Lower lobe of right lung (tissue), 2 donors: ENCODE measurements around the gene RASL12. TPM values are rescaled to one million over a fixed set of nuclear protein-coding genes. Genes with fewer than 3 reads are reported as not detected.
A peak's percentile ranks its signal among the peaks of the same experiment; 100 is the strongest.
"Not testable (repeated sequence)": the region's sequence is repeated elsewhere in the genome, so short reads cannot be mapped to it uniquely, and the experiment has no call there.

Experiments
- ATAC-seq, 2 donors: fragments of 200-7000 bp; cut with Tn5 transposase; one replicate each; pipeline ENCODE4 v1.9.1; 2020 to 2022; ENCODE audit warnings: mild to moderate bottlenecking in 2 of 2, moderate library complexity in 2 of 2
- DNase-seq: peaks from one replicate; pipeline ENCODE4 v3.0.0-alpha.2; 2020
- H3K27ac ChIP-seq: fragments of 200-600 bp; one replicate; pipeline ENCODE4 v1.8.0; 2022
- H3K27me3 ChIP-seq: fragments of 200-600 bp; one replicate; pipeline ENCODE4 v1.8.0; 2022; ENCODE audit warnings: low read depth
- H3K36me3 ChIP-seq: fragments of 200-600 bp; one replicate; pipeline ENCODE4 v1.8.0; 2022; ENCODE audit warnings: mild to moderate bottlenecking
- H3K4me1 ChIP-seq: fragments of 200-600 bp; one replicate; pipeline ENCODE4 v1.8.0; 2022
- H3K4me3 ChIP-seq: fragments of 200-600 bp; one replicate; pipeline ENCODE4 v1.8.0; 2022; ENCODE audit warnings: mild to moderate bottlenecking
- H3K9me3 ChIP-seq: fragments of 200-600 bp; one replicate; pipeline ENCODE4 v1.8.0; 2022
- CTCF ChIP-seq: fragments of 200-600 bp; IDR thresholded peaks from one replicate; pipeline ENCODE4 v1.8.0; 2022; ENCODE audit warnings: antibody characterized with exemption, mild to moderate bottlenecking
- intact Hi-C: fragments of 100-400 bp; cut with DNase I; formaldehyde crosslinking; loops from one replicate; pipeline ENCODE4 v1.11.0; 2022
- total RNA-seq: library from RNA; stranded (reverse); fragmentation: NEBNext Ultra II Directional; extraction: Animal tissue kit (Norgen Biotek cat#: 25700); gene quantifications from one replicate; pipeline ENCODE4 v1.2.1, GENCODE V29; 2021
- donor health status: DM: no; HTN: yes; CAD: no; lungs with severe emphysema.

Gene RASL12
- total RNA-seq, 1 donor from 2014 or later: 21.5 TPM

DNA sequence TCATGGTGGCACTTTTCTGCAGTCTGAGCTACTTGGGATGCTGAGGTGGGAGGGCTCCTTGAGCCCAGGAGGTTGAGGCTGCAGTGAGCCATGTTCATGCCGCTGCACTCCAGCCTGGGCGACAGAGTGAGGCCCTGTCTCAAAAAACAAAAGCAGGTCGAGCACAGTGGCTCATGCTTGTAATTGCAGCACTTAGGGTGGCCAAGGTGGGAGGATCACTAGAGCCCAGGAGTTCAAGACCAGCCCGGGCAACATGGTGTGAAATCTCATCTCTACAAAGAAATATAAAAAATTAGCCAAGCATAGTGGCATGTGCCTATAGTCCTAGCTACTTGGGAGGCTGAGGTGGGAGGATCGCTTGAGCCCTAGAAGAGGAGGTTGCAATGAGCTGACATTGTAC is 37.2 kb upstream of the RASL12 start:
- peaks cover 30% of the 10 kb centered on the region for H3K36me3 ChIP-seq
- no peak for TF ChIP-seq CTCF
- intact Hi-C loops: no loop called here
- DNase-seq (no peak), ATAC-seq (no peak)
- H3K4me3 ChIP-seq: no peak overlapping the region
- no peak overlapping the region for H3K27ac ChIP-seq
- H3K4me1 ChIP-seq: no peaks in the 10 kb centered on the region
- no peaks in the 10 kb centered on the region for H3K9me3 ChIP-seq
- H3K27me3 ChIP-seq: no peaks in the 10 kb centered on the region

DNA sequence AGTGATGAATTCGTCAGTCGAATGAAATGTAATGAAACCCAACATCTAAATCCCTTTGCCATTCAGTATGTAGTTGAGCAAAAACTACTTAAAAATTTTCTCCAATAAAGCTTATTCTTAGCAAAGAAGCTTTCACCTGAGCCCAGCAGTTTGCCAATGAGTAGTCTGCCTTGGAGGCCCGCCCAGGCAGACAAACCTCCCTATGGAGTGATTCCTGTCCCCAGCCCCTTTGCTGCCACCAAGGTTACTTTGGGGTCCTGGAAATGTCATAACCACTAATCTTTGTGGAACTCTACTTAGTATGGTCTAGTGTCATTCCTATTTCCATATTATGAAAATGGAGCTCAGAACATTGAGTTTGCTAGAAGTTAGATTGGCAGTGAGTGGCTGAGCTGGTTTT is 35.1 kb upstream of the RASL12 start:
- no peak overlapping the region for H3K4me3 ChIP-seq
- H3K9me3 ChIP-seq: no peaks in the 10 kb centered on the region
- H3K4me1 ChIP-seq: no peaks in the 10 kb centered on the region
- ATAC-seq (no peak), DNase-seq (no peak)
- TF ChIP-seq CTCF: no peak
- no peak overlapping the region for H3K27ac ChIP-seq
- intact Hi-C loops: no loop called here
- peaks cover 51% of the 10 kb centered on the region for H3K36me3 ChIP-seq
- H3K27me3 ChIP-seq: no peaks in the 10 kb centered on the region

DNA sequence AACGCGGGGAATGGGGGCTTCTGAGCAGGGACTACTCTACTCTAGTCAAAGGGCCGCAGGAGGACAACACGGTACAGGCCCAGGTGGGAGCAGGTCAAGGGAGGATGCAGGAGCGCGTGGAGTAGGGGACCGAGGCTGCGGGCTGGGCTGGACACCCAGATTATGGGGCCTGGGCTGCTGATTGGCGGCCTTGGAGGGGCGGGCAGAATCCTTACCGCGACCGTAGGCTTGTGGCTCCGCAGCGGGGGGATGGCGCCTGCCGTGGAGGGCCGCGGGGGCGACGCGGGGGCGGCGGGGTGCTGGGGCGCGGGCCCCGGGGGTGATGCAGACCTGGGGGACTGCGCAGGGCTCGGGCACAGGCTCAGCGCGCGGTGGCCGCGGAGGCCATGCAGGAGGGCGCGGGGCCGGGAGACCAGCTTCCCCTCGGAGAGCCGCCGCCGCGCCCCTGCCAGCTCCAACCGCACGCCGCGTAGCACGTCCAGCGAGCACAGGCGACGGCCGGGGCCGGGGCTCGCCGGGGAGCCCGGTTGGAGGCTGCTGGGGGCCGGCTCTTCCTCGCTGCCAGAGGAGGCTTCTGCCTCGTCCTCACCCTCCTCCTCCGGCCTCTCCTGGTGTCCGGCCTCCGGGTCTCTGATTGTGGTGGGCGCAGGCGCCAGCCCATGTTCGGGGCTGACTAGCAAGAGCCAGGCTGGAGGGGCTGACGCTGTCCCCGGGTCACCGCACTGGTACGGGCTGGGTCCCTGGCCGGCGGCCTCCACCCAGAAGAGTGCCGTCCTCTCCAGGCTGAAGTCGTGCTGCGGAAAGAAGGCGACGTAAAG is 34.3 kb upstream of the RASL12 start:
- no peak overlapping the region for H3K27ac ChIP-seq
- intact Hi-C loops: no loop called here
- no peak for TF ChIP-seq CTCF

GRCh38 chr15:65101411-65101890 is 33.7 kb upstream of the RASL12 start:
- Histone ChIP-seq H3K9me3 (no peaks in the 10 kb centered on the region), H3K4me3 (no peak overlapping the region), H3K4me1 (no peaks in the 10 kb centered on the region), H3K36me3 (peaks cover 59% of the 10 kb centered on the region), H3K27ac (no peak overlapping the region), H3K27me3 (no peaks in the 10 kb centered on the region)
- DNase-seq: peak; percentile 76
- peak; percentile 83 to 86 for ATAC-seq
- peak; percentile 79 for TF ChIP-seq CTCF
- intact Hi-C loops: no loop called here

More for the DNA sequence above, 34.3 kb upstream of the RASL12 start:
- H3K36me3 ChIP-seq: peaks cover 59% of the 10 kb centered on the region
- no peaks in the 10 kb centered on the region for H3K4me1 ChIP-seq
- H3K4me3 ChIP-seq: no peak overlapping the region
- H3K9me3 ChIP-seq: no peaks in the 10 kb centered on the region
- no peak for DNase-seq
- peak; percentile 6 to 22 for ATAC-seq
- H3K27me3 ChIP-seq: no peaks in the 10 kb centered on the region

DNA sequence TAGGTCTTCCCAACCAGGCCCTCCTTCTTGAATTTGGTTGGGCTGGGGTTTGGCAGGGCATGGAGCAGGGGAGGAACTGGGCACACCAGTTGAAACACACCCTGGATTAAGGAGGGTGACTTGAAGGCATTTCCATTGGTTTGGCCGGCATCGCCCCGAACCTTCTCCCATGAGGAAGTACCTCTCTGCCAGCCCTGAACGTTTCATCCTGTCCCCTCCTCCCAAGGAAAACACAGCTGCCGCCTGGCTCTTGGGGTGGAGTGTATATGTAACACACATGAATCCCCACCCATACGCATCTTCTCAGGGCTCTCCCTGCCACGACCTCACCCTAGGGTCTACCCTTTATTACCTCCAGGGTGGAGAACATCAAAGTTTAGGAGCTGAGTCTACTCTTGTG is 32.7 kb upstream of the RASL12 start:
- no peaks in the 10 kb centered on the region for H3K27me3 ChIP-seq
- no peaks in the 10 kb centered on the region for H3K4me1 ChIP-seq
- intact Hi-C loops: no loop called here
- no peaks in the 10 kb centered on the region for H3K9me3 ChIP-seq
- no peak for TF ChIP-seq CTCF
- H3K36me3 ChIP-seq: peaks cover 51% of the 10 kb centered on the region
- H3K27ac ChIP-seq: no peak overlapping the region
- ATAC-seq: no peak
- DNase-seq: no peak
- no peak overlapping the region for H3K4me3 ChIP-seq

DNA sequence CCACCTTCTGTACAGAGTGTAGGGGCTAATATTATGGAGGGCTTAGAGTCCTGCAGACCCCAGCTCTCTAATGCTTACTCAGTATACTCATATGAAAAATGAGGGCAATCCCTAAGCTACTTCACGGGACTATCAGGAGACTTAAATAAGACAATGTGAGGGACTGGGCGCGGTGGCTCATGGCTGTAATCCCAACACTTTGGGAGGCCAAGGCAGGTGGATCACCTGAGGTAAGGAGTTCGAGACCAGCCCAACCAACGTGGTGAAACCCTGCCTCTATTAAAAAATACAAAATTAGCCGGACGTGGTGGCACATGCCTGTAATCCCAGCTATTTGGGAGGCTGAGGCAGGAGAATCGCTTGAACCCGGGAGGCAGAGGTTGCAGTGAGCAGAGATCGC is 32.0 kb upstream of the RASL12 start:
- H3K4me1 ChIP-seq, H3K4me3 ChIP-seq, intact Hi-C loops, DNase-seq, H3K27ac ChIP-seq, H3K27me3 ChIP-seq, H3K9me3 ChIP-seq, ATAC-seq: not testable (repeated sequence)
- peaks cover 45% of the 10 kb centered on the region for H3K36me3 ChIP-seq
